Measurements from ENCODE around the gene NSMF.

Gene NSMF

GRCh38 chr9:137428841-137429545 is 30.1 kb downstream of the NSMF start:
- FAIRE-seq = no peak
- no peak for DNase-seq (ENCODE audit: insufficient read length, low spot score)
- TF ChIP-seq POLR2AphosphoS5 (IDR thresholded peaks at IDR 0.05; ENCODE audit: low read depth, low read length) = no peak
- TF ChIP-seq POU2F2 (IDR thresholded peaks at IDR 0.05; ENCODE audit: low read depth, low read length) = no peak
- no peak for TF ChIP-seq TAF1 (IDR thresholded peaks at IDR 0.05; ENCODE audit: low read depth, low read length)
- no peak for TF ChIP-seq POLR2A (IDR thresholded peaks at IDR 0.05; ENCODE audit: low read depth, low read length)
- no peak for TF ChIP-seq SPI1 (IDR thresholded peaks at IDR 0.05; ENCODE audit: low read depth, low read length)

- FAIRE-seq (no peak), DNase-seq (ENCODE audit: insufficient read length, low spot score) (no peak)
- TF ChIP-seq POLR2AphosphoS5 (IDR thresholded peaks at IDR 0.05; ENCODE audit: low read depth, low read length) = no peak
- TF ChIP-seq TAF1 (IDR thresholded peaks at IDR 0.05; ENCODE audit: low read depth, low read length) = no peak
These were observed 30.9 kb downstream of the NSMF start for GRCh38 chr9:137428311-137428630.

- TF ChIP-seq POLR2A (IDR thresholded peaks at IDR 0.05; ENCODE audit: low read depth, low read length) (no peak), POLR2AphosphoS5 (IDR thresholded peaks at IDR 0.05; ENCODE audit: low read depth, low read length) (no peak), TAF1 (IDR thresholded peaks at IDR 0.05; ENCODE audit: low read depth, low read length) (no peak)
- FAIRE-seq (no peak), DNase-seq (ENCODE audit: insufficient read length, low spot score) (no peak)
These were observed 31.5 kb downstream of the NSMF start for GRCh38 chr9:137427454-137428310.

GRCh38 chr9:137426018-137426681 is 33.0 kb downstream of the NSMF start:
- DNase-seq (ENCODE audit: insufficient read length, low spot score) (no peak), FAIRE-seq (no peak)
- TF ChIP-seq POLR2AphosphoS5 (IDR thresholded peaks at IDR 0.05; ENCODE audit: low read depth, low read length) (no peak), TAF1 (IDR thresholded peaks at IDR 0.05; ENCODE audit: low read depth, low read length) (no peak), POLR2A (IDR thresholded peaks at IDR 0.05; ENCODE audit: low read depth, low read length) (no peak), PAX5 (IDR thresholded peaks at IDR 0.05; ENCODE audit: insufficient read depth, low read length, severe bottlenecking) (no peak)

GRCh38 chr9:137423514-137424291 is 35.4 kb downstream of the NSMF start:
- no peak for TF ChIP-seq SPI1 (IDR thresholded peaks at IDR 0.05; ENCODE audit: low read depth, low read length)
- FAIRE-seq (no peak), DNase-seq (ENCODE audit: insufficient read length, low spot score) (no peak)

- peak; percentile 87 for FAIRE-seq
These were observed 36.3 kb downstream of the NSMF start, which contains the start of the genes EXD3 and NOXA1 for GRCh38 chr9:137422604-137423513. Gene EXD3 (minus strand): TSS chr9:137423162. CDS start chr9:137395357, 27,805 bp downstream. Gene NOXA1 (plus strand): TSS chr9:137423393. CDS start chr9:137423530, 137 bp downstream.

GRCh38 chr9:137421838-137422603 is 37.1 kb downstream of the NSMF start:
- FAIRE-seq = peak; percentile 51
- no peak for DNase-seq (ENCODE audit: insufficient read length, low spot score)
- TF ChIP-seq TAF1 (IDR thresholded peaks at IDR 0.05; ENCODE audit: low read depth, low read length) (no peak), POU2F2 (IDR thresholded peaks at IDR 0.05; ENCODE audit: low read depth, low read length) (no peak), POLR2A (IDR thresholded peaks at IDR 0.05; ENCODE audit: low read depth, low read length) (no peak), SPI1 (IDR thresholded peaks at IDR 0.05; ENCODE audit: low read depth, low read length) (no peak), PAX5 (IDR thresholded peaks at IDR 0.05; ENCODE audit: insufficient read depth, low read length, severe bottlenecking) (no peak), POLR2AphosphoS5 (IDR thresholded peaks at IDR 0.05; ENCODE audit: low read depth, low read length) (no peak)

More at GRCh38 chr9:137422604-137423513, 36.3 kb downstream of the NSMF start, which contains the start of the genes EXD3 and NOXA1:
- peak; percentile 97 for DNase-seq (ENCODE audit: insufficient read length, low spot score)
- TF ChIP-seq POU2F2 (IDR thresholded peaks at IDR 0.05; ENCODE audit: low read depth, low read length) = 0 out of 2 replicates have a peak, but pooled peaks have one; percentile 41
- 0 out of 2 replicates have a peak, but pooled peaks have one; percentile 23 for TF ChIP-seq TAF1 (IDR thresholded peaks at IDR 0.05; ENCODE audit: low read depth, low read length)
- TF ChIP-seq SPI1 (IDR thresholded peaks at IDR 0.05; ENCODE audit: low read depth, low read length) = no peak
- TF ChIP-seq PAX5 (IDR thresholded peaks at IDR 0.05; ENCODE audit: insufficient read depth, low read length, severe bottlenecking) = peak; percentile 69
- TF ChIP-seq POLR2AphosphoS5 (IDR thresholded peaks at IDR 0.05; ENCODE audit: low read depth, low read length) = no peak
- no peak for TF ChIP-seq POLR2A (IDR thresholded peaks at IDR 0.05; ENCODE audit: low read depth, low read length)

Data from GM12891 (cell line).